Measurements from ENCODE around the gene DLST. TPM values are rescaled to one million over a fixed set of nuclear protein-coding genes. Genes with fewer than 3 reads are reported as not detected.

DLST gene
- polyA plus RNA-seq (ENCODE audit: insufficient read length in 3 of 3), result 100 to 1,000 TPM; 116 to 132 (median 122) TPM
- long read RNA-seq, donor 1, transcript DLST-202 (15 exons, 2,838 nt), result major isoform, 5 of 15 reads
- long read RNA-seq, donor 1, partial matches to known transcripts, result 7 of 15 reads
- long read RNA-seq, donor 1, other reads (novel, unspliced or antisense), result 0 of 15 reads
- long read RNA-seq, donor 2, transcript DLST-202 (15 exons, 2,838 nt), result major isoform, 10 of 39 reads
- long read RNA-seq, donor 2, partial matches to known transcripts, result 27 of 39 reads
- long read RNA-seq, donor 2, other reads (novel, unspliced or antisense), result 0 of 39 reads
- long read RNA-seq, donor 3, transcript DLST-202 (15 exons, 2,838 nt), result major isoform, 15 of 19 reads
- long read RNA-seq, donor 3, partial matches to known transcripts, result 0 of 19 reads
- long read RNA-seq, donor 3, other reads (novel, unspliced or antisense), result 0 of 19 reads
- long read RNA-seq, donor 4, transcript DLST-202 (15 exons, 2,838 nt), result major isoform, 8 of 15 reads
- long read RNA-seq, donor 4, partial matches to known transcripts, result 0 of 15 reads
- long read RNA-seq, donor 4, other reads (novel, unspliced or antisense), result 0 of 15 reads
- long read RNA-seq, donor 5, result 0 reads
- long read RNA-seq, donor 6, transcript DLST-215 (5 exons, 698 nt), result major isoform, 5 of 65 reads
- long read RNA-seq, donor 6, partial matches to known transcripts, result 52 of 65 reads
- long read RNA-seq, donor 6, other reads (novel, unspliced or antisense), result 0 of 65 reads
- long read RNA-seq, donor 7, transcript DLST-202 (15 exons, 2,838 nt), result major isoform, 9 of 12 reads
- long read RNA-seq, donor 7, partial matches to known transcripts, result 0 of 12 reads
- long read RNA-seq, donor 7, other reads (novel, unspliced or antisense), result 0 of 12 reads
- long read RNA-seq, donor 8, result 0 reads
- long read RNA-seq, donor 9, transcript DLST-202 (15 exons, 2,838 nt), result major isoform, 9 of 49 reads
- long read RNA-seq, donor 9, partial matches to known transcripts, result 39 of 49 reads
- long read RNA-seq, donor 9, other reads (novel, unspliced or antisense), result 0 of 49 reads
- long read RNA-seq, donor 10, transcript DLST-202 (15 exons, 2,838 nt), result major isoform, 13 of 17 reads
- long read RNA-seq, donor 10, partial matches to known transcripts, result 0 of 17 reads
- long read RNA-seq, donor 10, other reads (novel, unspliced or antisense), result 0 of 17 reads
- long read RNA-seq, donor 11, transcript DLST-202 (15 exons, 2,838 nt), result major isoform, 13 of 21 reads
- long read RNA-seq, donor 11, partial matches to known transcripts, result 5 of 21 reads
- long read RNA-seq, donor 11, other reads (novel, unspliced or antisense), result 0 of 21 reads
- long read RNA-seq, donor 12, transcript DLST-202 (15 exons, 2,838 nt), result major isoform, 7 of 10 reads
- long read RNA-seq, donor 12, partial matches to known transcripts, result 0 of 10 reads
- long read RNA-seq, donor 12, other reads (novel, unspliced or antisense), result 0 of 10 reads
- long read RNA-seq, donor 13, result 0 reads
- long read RNA-seq, donor 14, transcript DLST-202 (15 exons, 2,838 nt), result major isoform, 6 of 9 reads
- long read RNA-seq, donor 14, partial matches to known transcripts, result 0 of 9 reads
- long read RNA-seq, donor 14, other reads (novel, unspliced or antisense), result 0 of 9 reads
- long read RNA-seq, donor 15, partial matches to known transcripts, result 0 of 4 reads
- long read RNA-seq, donor 15, other reads (novel, unspliced or antisense), result 0 of 4 reads
- long read RNA-seq, donor 16, transcript DLST-202 (15 exons, 2,838 nt), result major isoform, 38 of 63 reads
- long read RNA-seq, donor 16, transcript DLST-215 (5 exons, 698 nt), result minor isoform, 6 of 63 reads
- long read RNA-seq, donor 16, partial matches to known transcripts, result 15 of 63 reads
- long read RNA-seq, donor 16, other reads (novel, unspliced or antisense), result 0 of 63 reads

DNA sequence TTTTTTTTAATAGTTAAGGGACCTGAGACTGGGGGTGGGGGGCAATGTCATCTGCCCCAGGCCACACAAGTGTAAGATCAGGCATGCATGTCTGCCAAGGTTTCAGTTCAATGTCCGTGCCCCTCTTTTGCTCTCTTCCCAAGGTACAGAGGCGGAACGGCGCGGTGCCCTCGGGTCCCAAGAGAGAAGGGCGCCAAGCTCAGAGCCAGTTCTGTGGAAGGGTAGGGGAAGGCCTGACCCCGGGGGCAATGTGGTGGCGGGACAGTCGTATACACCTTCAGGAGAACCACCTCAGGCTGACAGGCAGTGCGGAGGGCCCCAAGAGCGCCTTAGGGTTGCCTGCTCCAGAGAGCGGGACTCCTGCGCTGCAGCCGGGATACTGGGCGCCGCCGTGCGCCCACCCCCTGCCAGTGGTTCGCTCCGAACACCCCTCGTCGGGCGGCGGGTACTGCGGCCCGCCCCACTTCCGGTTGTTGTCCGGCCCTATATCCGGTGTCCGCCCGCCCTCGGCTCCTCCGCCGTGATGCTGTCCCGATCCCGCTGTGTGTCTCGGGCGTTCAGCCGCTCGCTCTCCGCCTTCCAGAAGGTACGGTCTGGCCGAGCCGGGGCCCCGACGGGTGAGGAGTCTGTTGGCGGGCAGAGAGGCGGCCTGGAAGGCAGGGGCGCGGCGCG is at the start of gene DLST:
Gene DLST (plus strand): TSS at position 486 of the 672 bp plus-strand sequence. CDS start 38 bp downstream, at position 524.
- peak; percentile 72 to 85 (median 78) for DNase-seq (ENCODE audit: extremely low read depth in 1 of 11, low read depth in 9 of 11, low spot score in 4 of 11)

DNA sequence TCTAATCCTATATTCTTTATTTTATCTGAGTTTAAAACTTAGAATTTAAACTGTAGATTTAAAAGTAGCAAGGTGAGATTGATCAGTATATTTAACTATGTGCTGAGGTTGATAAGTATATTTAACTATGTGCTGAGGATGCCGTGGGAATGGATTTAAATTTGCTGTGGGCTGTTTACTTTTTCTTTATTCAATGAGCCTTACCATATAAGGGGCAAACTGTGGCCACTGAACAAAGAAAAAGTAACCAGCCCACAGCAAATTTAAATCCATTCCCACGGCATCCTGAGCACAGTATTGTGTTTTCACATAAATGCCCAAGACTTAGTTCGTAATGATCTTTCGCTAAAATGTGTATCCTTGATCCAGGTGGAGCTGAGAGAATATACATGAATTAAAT is 48.9 kb upstream of the DLST start:
- DNase-seq (ENCODE audit: extremely low read depth in 1 of 11, low read depth in 9 of 11, low spot score in 4 of 11), result no peak

DNA sequence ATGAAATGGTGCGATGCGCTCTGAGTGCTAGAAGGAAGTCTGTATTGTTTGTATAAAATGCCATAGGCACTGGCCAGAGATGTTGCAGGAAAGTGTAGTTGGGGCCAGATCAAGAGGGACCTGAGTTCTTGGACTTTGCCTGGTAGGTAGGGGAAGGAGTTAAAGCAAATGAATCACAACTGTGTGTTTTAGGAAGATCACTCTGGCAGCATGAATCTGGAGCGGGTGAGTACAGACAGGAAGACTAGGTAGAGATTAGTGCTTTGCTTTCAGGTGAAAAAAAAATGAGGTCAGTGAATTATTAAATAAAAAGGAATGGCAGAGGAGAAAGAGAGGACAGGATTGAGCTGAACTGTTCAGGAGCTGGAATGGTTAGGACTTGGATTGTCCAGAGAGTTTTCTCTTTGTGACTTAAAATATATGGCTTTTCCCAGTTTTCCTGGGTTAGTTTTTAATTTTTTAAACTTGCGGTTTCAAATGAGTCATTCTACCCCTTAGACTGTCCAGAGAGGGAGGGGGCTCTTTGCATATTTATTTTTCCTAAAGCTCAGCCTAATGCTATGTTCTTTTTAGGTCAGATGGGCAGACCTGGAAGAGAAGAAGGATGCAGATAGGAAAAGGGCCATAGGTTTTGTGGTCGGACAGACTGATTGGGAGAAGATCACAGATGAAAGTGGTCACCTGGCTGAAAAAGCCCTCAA is 46.9 kb upstream of the DLST start:
- DNase-seq (ENCODE audit: extremely low read depth in 1 of 11, low read depth in 9 of 11, low spot score in 4 of 11), result no peak

GRCh38 chr14:74835645-74836250 is 46.0 kb upstream of the DLST start:
- no peak for DNase-seq (ENCODE audit: extremely low read depth in 1 of 11, low read depth in 9 of 11, low spot score in 4 of 11)

- no peak for DNase-seq (ENCODE audit: extremely low read depth in 1 of 11, low read depth in 9 of 11, low spot score in 4 of 11)
These were observed 45.3 kb upstream of the DLST start for GRCh38 chr14:74836251-74836960.

DNA sequence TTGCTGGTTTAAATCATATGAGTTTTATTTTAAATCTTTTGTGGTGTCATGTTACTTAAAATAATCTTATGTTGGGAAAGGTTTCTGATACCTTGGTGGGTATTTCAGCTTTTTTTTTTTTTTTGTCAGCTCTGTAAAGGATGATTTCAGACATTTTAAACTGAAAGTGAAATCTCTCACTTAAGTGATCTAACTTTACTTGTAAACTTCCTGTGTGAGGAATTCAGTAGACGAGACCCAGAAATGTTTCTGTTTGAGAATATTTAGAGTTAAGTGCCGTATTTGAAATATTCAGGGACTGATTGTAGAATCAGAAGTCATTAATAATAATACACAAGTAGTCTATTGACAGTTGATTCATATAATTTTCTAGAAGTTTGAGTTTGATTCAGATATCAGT is 43.5 kb upstream of the DLST start:
- DNase-seq (ENCODE audit: extremely low read depth in 1 of 11, low read depth in 9 of 11, low spot score in 4 of 11), result no peak

GRCh38 chr14:74840603-74841030 is 41.1 kb upstream of the DLST start:
- no peak for DNase-seq (ENCODE audit: extremely low read depth in 1 of 11, low read depth in 9 of 11, low spot score in 4 of 11)

GRCh38 chr14:74841230-74842207 is 40.2 kb upstream of the DLST start:
- DNase-seq (ENCODE audit: extremely low read depth in 1 of 11, low read depth in 9 of 11, low spot score in 4 of 11), result no peak

DNA sequence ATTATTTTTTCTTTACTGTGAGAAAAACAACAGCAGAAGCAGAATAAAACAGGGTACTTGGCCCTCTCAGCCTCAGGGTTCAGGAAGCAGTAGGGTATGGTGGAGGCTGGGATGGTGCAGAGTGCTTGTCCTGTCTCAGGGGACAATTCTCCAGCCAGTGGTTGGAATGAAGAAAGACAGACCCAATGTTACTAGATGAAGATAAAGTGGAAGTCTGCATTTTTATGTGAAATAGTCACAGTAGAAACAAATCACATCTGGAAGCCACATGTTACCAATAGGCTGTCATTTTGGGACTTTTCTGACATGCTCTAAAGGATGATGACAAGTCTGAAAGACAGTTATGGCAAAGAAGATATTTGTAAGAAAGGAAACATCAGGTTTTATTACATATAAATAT is 38.1 kb upstream of the DLST start:
- DNase-seq (ENCODE audit: extremely low read depth in 1 of 11, low read depth in 9 of 11, low spot score in 4 of 11), result no peak

- DNase-seq (ENCODE audit: extremely low read depth in 1 of 11, low read depth in 9 of 11, low spot score in 4 of 11), result no peak
These were observed 35.5 kb upstream of the DLST start for GRCh38 chr14:74846168-74846567.

- DNase-seq (ENCODE audit: extremely low read depth in 1 of 11, low read depth in 9 of 11, low spot score in 4 of 11), result no peak
These were observed 34.6 kb upstream of the DLST start for GRCh38 chr14:74846968-74847665.

GRCh38 chr14:74848768-74849167 is 32.9 kb upstream of the DLST start:
- DNase-seq (ENCODE audit: extremely low read depth in 1 of 11, low read depth in 9 of 11, low spot score in 4 of 11), result no peak

DNA sequence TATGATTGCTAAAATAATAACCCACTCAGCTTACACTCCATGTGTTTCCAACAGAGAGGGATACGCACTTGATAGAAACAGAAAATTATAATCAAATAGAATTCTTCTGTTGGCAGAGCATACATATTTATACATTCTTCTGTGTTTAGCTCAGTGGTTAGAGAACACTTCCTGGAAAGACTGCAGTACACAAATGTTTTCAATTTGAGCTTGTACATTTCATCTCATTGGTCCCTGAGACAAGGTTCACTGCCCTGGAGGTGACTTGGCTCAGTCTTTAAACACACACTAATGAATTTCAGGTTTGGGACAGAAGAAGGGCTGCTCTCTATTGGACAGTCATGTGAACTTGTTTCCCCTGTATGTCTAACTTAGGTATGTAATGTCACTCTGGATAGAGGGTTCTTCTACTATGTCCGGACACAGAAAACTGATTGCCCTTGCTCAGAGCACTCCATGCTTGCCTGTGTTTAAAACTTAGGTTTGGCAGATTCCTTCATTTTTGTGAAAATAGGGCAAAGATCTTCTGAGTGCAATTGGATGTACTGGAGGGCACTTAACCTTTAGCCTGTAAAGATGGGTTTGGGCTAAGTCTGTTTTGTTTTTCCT is 28.7 kb upstream of the DLST start:
- DNase-seq (ENCODE audit: extremely low read depth in 1 of 11, low read depth in 9 of 11, low spot score in 4 of 11), result peak in 5 of 11 donors; percentile 8 to 52 (median 39)

DNA sequence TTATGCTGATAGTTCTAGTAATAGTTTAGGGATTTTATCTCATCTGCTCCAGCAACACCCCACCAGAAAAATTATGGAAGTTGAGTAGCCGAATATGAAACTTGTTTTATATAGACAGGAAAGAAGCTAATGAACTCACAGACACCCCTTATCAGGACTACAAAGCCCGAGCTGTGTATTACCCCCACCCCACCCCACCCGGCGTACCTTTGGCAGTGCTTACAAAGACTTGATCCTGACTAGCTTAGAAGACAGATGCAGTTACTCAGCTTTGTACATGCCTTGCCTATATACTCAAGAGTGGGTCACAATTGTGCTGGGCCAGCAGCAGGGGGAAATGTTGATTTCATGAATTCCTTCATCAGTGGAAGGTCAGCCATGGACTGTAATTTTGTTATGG is 28.1 kb upstream of the DLST start:
- no peak for DNase-seq (ENCODE audit: extremely low read depth in 1 of 11, low read depth in 9 of 11, low spot score in 4 of 11)
